Renal cortex interstitium (tissue), 11 donors: Measurements from ENCODE around the gene OTOS. TPM values are rescaled to one million over a fixed set of nuclear protein-coding genes. Genes with fewer than 3 reads are reported as not detected.

Experiments
- DNase-seq, 11 donors: peaks; one replicate each; pipeline ENCODE4 v3.0.0-alpha.2; 2013; ENCODE audit warnings: low read depth in 9 of 11, low spot score in 4 of 11; ENCODE audit errors: extremely low read depth in 1 of 11
- polyA plus RNA-seq, 3 donors: library from polyadenylated mRNA; unstranded; fragments of 120-200 nt; gene quantifications; one replicate each; pipeline ENCODE4 v1.2.1, GENCODE V29; 2013; ENCODE audit not compliant: insufficient read length in 3 of 3

Gene OTOS
- polyA plus RNA-seq, 3 donors = 0.36 to 0.43 TPM; not detected in 1

DNA sequence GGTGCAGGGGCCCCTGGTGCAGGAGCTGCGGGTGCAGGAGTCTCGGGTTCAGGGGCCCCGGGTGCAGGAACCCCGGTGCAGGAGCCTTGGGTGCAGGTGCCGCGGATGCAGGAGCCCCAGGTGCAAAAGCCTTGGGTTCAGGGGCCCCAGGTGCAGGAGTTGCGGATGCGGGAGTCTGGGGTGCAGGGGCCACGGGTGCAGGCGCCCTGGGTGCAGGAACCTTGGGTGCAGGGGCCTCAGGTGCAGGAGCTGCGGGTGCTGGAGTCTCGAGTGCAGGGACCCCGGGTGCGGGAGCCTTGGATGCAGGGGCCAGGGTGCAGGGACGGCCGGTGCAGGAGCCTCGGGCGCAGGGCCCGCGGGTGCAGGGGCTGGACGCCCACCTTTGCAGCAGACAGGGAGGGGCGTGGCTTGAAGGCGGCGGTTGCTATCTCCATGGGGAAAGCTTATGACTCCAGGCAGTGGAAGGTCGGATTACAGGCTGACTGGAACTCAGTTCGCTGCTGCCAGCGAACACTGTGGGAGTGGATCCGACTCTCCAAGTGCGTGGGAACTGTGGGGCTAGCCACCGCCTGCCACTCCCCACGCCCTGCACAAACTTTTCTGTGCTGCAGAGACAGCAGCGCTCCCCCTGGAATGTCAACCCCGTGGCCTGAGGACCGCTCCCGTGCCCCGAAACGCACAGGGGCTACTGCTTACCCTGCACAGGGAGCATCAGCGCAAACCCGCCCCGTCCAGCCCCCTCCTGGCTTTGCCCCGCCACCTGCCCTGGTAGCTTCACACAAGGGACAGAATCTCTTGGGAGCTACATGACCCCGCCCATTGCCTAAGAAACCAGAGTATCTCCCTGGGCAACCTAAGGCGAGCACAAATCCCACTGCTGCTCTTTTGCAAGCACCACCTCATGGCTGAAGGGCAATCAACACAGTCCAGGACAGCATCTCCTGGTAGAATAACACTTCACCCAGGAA lies 44.6 kb downstream of the OTOS start:
- DNase-seq = peak in 1 of 11 donors; percentile 9

- no peak for DNase-seq
Observed at GRCh38 chr2:240089306-240089705, 51.2 kb downstream of the OTOS start.

Other genes starting within 250 kb of the OTOS start
- gene NDUFA10, start 115.3 kb downstream of the OTOS start, polyA plus RNA-seq = 100 to 1,000 TPM; 116 to 127 (median 120) TPM
- not detected for gene OR6B2, start 110.2 kb downstream of the OTOS start, polyA plus RNA-seq
- gene OR6B3, start 87.1 kb downstream of the OTOS start, polyA plus RNA-seq = not detected
- gene COPS9, start 4.4 kb downstream of the OTOS start, polyA plus RNA-seq = 100 to 1,000 TPM in 1 of 3 donors, 10 to 100 TPM in 2; 74.5 to 103 (median 88.3) TPM